Measurements from ENCODE around the gene PARD3B.

DNA sequence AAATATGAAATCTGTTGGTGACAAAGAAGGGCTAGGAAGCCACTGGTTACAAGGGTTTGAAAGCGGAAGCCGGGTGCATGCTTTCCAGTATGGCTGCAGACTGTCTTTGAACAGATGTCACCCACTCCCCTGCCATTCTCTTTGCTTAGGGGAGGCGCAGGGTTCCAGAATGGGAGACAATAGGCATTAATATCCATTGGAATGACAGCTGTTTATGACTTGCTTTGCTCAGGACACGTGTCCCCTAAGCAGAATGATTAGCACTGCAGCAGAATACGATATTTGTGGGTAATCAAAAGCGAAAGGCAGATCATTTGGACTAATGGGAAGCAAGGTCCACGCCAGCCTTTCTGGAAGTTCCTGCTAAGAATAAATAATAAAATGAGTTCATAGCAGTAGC, 1111.2 kb downstream of the PARD3B start:
- TF ChIP-seq POLR2A (IDR thresholded peaks at IDR 0.05) (no peak), POLR2AphosphoS5 (IDR thresholded peaks at IDR 0.05) (no peak)

Measured in transverse colon (tissue), 3 donors.